ENCODE data around the gene SARNP.

SARNP gene

DNA sequence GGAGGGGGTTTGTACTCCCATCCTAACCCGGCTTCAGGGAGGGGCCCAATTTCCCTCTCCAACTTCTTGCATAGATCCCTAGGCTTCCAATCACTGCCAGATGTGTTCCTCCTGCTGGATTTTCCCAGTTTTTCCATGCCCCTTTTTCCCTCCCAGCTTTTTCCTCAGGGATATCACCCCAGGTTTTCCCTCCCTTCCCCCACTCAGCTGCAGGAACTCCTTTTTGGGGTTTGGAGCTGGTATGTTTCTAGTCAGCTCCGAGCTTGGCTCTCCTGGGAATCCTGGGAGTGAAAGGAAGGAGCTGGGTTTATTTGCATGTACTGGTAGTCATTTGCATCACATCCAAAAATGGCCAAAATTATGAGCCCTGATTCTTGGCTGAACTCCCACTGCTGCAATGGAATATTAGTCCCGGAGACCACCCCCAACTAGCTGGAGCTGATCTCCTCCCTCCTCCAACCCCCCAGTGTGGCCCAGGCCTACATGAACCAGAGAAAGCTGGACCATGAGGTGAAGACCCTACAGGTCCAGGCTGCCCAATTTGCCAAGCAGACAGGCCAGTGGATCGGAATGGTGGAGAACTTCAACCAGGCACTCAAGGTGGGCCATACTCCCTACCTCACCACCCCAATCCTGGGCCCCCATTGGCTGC is 98.8 kb downstream of the SARNP start:
- no peak overlapping the region for H3K4me3 ChIP-seq (ENCODE audit: low read depth in 1 of 2, low read length in 2 of 2)
- peaks cover 31% of the 10 kb centered on the region for H3K4me1 ChIP-seq (ENCODE audit: insufficient read depth, low read length)
- H3K9me3 ChIP-seq (ENCODE audit: insufficient read depth, low read length, severe bottlenecking), result no peaks in the 10 kb centered on the region
- no peak overlapping the region for H3K27ac ChIP-seq (ENCODE audit: low read length)
- H3K4me2 ChIP-seq (ENCODE audit: insufficient read depth, low read length), result peak overlapping the region; percentile 8; the same call in 1 of the 2 replicates
- peaks cover 24% of the 10 kb centered on the region for H3K79me2 ChIP-seq (ENCODE audit: insufficient read depth, low read length)
- no peak overlapping the region; the same call in 1 of the 2 replicates for H3K9ac ChIP-seq (ENCODE audit: low read depth, low read length)
- H3K27me3 ChIP-seq (ENCODE audit: insufficient read depth, low read length, poor library complexity), result no peaks in the 10 kb centered on the region
- ATAC-seq (ENCODE audit: insufficient read depth, low read depth), result no peak
- TF ChIP-seq EZH2 (IDR thresholded peaks at IDR 0.05; ENCODE audit: borderline replicate concordance, low read depth, low read length, severe bottlenecking), result no peak
- TF ChIP-seq, protein P1, sequence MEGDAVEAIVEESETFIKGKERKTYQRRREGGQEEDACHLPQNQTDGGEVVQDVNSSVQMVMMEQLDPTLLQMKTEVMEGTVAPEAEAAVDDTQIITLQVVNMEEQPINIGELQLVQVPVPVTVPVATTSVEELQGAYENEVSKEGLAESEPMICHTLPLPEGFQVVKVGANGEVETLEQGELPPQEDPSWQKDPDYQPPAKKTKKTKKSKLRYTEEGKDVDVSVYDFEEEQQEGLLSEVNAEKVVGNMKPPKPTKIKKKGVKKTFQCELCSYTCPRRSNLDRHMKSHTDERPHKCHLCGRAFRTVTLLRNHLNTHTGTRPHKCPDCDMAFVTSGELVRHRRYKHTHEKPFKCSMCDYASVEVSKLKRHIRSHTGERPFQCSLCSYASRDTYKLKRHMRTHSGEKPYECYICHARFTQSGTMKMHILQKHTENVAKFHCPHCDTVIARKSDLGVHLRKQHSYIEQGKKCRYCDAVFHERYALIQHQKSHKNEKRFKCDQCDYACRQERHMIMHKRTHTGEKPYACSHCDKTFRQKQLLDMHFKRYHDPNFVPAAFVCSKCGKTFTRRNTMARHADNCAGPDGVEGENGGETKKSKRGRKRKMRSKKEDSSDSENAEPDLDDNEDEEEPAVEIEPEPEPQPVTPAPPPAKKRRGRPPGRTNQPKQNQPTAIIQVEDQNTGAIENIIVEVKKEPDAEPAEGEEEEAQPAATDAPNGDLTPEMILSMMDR (IDR thresholded peaks at IDR 0.05; ENCODE audit: borderline replicate concordance, extremely low read depth, low read length, poor library complexity, severe bottlenecking), result no peak
- no peak for DNase-seq
- H3K36me3 ChIP-seq (ENCODE audit: insufficient read depth, low read length), result peaks cover 37% of the 10 kb centered on the region
- no peak overlapping the region for H2AFZ ChIP-seq (ENCODE audit: low read depth, low read length)
- no peaks in the 10 kb centered on the region for H4K20me1 ChIP-seq (ENCODE audit: insufficient read depth, low read length)

DNA sequence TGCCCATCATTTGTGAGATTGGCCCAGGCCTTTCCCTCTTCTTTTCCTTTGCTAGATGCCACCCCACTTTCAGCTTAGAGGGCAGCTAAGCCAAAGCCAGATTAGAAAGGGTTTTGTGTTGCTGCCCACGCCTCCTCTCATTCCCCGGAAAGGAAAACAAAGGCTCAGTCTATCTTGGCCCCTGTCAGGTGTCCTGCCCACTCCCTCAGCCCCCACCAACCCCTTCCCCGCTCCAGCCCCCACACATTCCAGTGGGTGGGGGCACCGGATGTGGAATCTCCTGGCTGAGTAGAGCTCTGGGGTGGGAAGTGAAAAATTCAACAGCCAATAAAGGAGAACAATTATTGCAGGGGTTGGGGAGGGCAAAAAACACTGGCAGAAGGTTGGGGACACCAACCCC is 99.5 kb downstream of the SARNP start:
- no peaks in the 10 kb centered on the region for H3K9me3 ChIP-seq (ENCODE audit: insufficient read depth, low read length, severe bottlenecking)
- no peak for DNase-seq
- no peaks in the 10 kb centered on the region for H4K20me1 ChIP-seq (ENCODE audit: insufficient read depth, low read length)
- H3K4me1 ChIP-seq (ENCODE audit: insufficient read depth, low read length), result peaks cover 31% of the 10 kb centered on the region
- peaks cover 35% of the 10 kb centered on the region for H3K36me3 ChIP-seq (ENCODE audit: insufficient read depth, low read length)
- no peak for TF ChIP-seq EZH2 (IDR thresholded peaks at IDR 0.05; ENCODE audit: borderline replicate concordance, low read depth, low read length, severe bottlenecking)
- TF ChIP-seq, protein P1 (IDR thresholded peaks at IDR 0.05; ENCODE audit: borderline replicate concordance, extremely low read depth, low read length, poor library complexity, severe bottlenecking), result no peak
- H2AFZ ChIP-seq (ENCODE audit: low read depth, low read length), result no peak overlapping the region
- H3K79me2 ChIP-seq (ENCODE audit: insufficient read depth, low read length), result peaks cover 24% of the 10 kb centered on the region
- no peak overlapping the region; the same call in 1 of the 2 replicates for H3K9ac ChIP-seq (ENCODE audit: low read depth, low read length)
- H3K4me2 ChIP-seq (ENCODE audit: insufficient read depth, low read length), result peak overlapping the region; percentile 97; the same call in 1 of the 2 replicates
- no peaks in the 10 kb centered on the region for H3K27me3 ChIP-seq (ENCODE audit: insufficient read depth, low read length, poor library complexity)
- peak overlapping the region; percentile 16; the same call in 1 of the 2 replicates for H3K27ac ChIP-seq (ENCODE audit: low read length)
- H3K4me3 ChIP-seq (ENCODE audit: low read depth in 1 of 2, low read length in 2 of 2), result 0 out of 4 replicates have a peak overlapping the region, but pooled peaks of 1 of the 2 experiments have one; percentile 70
- no peak for ATAC-seq (ENCODE audit: insufficient read depth, low read depth)

DNA sequence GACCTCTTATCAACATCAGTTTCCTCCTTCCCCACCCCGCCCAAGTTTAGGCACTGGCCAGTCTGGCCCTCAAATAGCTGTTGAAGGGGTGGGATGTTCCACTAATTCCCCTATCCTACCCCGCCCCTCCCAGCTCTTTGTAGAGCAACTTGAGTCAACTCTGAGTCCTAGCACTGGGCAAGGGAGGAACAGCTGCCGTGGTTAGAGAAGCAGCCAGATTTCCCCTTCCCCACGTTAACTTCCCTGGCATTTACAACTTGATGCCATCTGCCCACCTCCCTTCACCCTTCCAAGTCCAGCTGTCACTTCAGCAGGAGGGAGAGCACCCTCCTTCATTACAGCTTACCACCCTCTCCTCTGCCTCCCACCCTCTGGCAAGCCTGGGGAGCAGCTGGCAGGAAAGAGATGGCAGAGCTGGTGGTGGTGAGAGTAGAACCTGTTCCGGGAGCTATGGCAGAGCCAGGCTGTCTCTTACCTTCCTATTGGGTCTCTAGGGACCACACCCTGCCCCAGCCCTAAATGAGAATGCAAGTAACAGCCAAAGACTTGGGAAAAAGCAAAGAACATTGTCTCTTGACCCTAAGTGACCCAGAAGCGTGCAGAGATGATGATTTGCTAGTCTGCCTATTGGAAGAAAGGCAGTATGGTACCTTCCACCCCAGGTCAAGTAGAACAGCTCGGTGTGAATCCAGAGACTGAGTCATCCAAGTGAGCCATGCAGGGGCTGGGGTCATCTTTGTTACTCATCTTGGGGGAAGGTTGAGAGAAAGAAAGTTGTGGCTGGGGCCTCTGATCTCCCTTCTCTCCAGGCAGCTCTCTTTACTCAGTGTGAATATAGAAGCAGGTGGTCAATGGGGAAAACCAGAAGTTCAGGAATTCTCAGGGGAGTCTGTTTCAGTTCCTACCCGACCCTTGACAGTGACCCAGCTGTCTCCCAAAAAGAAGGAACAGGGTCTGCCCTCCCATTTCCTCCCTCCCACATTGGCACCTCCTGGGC is 100.2 kb downstream of the SARNP start:
- H3K27me3 ChIP-seq (ENCODE audit: insufficient read depth, low read length, poor library complexity), result no peaks in the 10 kb centered on the region
- peaks cover 31% of the 10 kb centered on the region for H3K4me1 ChIP-seq (ENCODE audit: insufficient read depth, low read length)
- peaks cover 24% of the 10 kb centered on the region for H3K79me2 ChIP-seq (ENCODE audit: insufficient read depth, low read length)
- peaks cover 35% of the 10 kb centered on the region for H3K36me3 ChIP-seq (ENCODE audit: insufficient read depth, low read length)
- no peaks in the 10 kb centered on the region for H4K20me1 ChIP-seq (ENCODE audit: insufficient read depth, low read length)
- H3K9me3 ChIP-seq (ENCODE audit: insufficient read depth, low read length, severe bottlenecking), result no peaks in the 10 kb centered on the region
- peak overlapping the region; percentile 79 for H3K27ac ChIP-seq (ENCODE audit: low read length)
- DNase-seq (no peak), ATAC-seq (ENCODE audit: insufficient read depth, low read depth) (no peak)
- peak overlapping the region; percentile 97 for H3K4me2 ChIP-seq (ENCODE audit: insufficient read depth, low read length)
- peak overlapping the region; percentile 40 to 70; a peak in 3 of 4 replicates for H3K4me3 ChIP-seq (ENCODE audit: low read depth in 1 of 2, low read length in 2 of 2)
- TF ChIP-seq, protein P1 (IDR thresholded peaks at IDR 0.05; ENCODE audit: borderline replicate concordance, extremely low read depth, low read length, poor library complexity, severe bottlenecking), result no peak
- TF ChIP-seq EZH2 (IDR thresholded peaks at IDR 0.05; ENCODE audit: borderline replicate concordance, low read depth, low read length, severe bottlenecking), result no peak
- H3K9ac ChIP-seq (ENCODE audit: low read depth, low read length), result peak overlapping the region; percentile 70
- peak overlapping the region; percentile 94; the same call in 1 of the 2 replicates for H2AFZ ChIP-seq (ENCODE audit: low read depth, low read length)

All from DND-41 (cell line).